ENCODE measurements around the gene SIX4.

- TF ChIP-seq, protein P1, sequence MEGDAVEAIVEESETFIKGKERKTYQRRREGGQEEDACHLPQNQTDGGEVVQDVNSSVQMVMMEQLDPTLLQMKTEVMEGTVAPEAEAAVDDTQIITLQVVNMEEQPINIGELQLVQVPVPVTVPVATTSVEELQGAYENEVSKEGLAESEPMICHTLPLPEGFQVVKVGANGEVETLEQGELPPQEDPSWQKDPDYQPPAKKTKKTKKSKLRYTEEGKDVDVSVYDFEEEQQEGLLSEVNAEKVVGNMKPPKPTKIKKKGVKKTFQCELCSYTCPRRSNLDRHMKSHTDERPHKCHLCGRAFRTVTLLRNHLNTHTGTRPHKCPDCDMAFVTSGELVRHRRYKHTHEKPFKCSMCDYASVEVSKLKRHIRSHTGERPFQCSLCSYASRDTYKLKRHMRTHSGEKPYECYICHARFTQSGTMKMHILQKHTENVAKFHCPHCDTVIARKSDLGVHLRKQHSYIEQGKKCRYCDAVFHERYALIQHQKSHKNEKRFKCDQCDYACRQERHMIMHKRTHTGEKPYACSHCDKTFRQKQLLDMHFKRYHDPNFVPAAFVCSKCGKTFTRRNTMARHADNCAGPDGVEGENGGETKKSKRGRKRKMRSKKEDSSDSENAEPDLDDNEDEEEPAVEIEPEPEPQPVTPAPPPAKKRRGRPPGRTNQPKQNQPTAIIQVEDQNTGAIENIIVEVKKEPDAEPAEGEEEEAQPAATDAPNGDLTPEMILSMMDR (conservative IDR thresholded peaks at IDR 0.05): no peak
- no peak for TF ChIP-seq ZFX (IDR thresholded peaks at IDR 0.05)
Measured at GRCh38 chr14:60713513-60713912, 10.6 kb downstream of the SIX4 start.

Measured in C4-2B (cell line).